Trophoblast cell (in vitro differentiated cells and primary cell): ENCODE results near the gene TENM3. TPM values are rescaled to one million over a fixed set of nuclear protein-coding genes. Genes with fewer than 3 reads are reported as not detected.
"Not testable (repeated sequence)": the region's sequence is repeated elsewhere in the genome, so short reads cannot be mapped to it uniquely, and the experiment has no call there.

ENCODE experiments used
- DNase-seq, 2 donors: peaks; one replicate each; pipeline ENCODE4 v3.0.0-alpha.2; 2016
- H2AFZ ChIP-seq: 2 replicates; pipeline ENCODE4 v1.6.1; 2013; ENCODE audit warnings: low read length, moderate library complexity, mild to moderate bottlenecking; ENCODE audit not compliant: insufficient read depth, poor library complexity
- H2AK5ac ChIP-seq: 2 replicates; pipeline ENCODE4 v1.6.1; 2013; ENCODE audit warnings: mild to moderate bottlenecking, low read length
- H2BK120ac ChIP-seq: 2 replicates; pipeline ENCODE4 v1.6.1; 2013; ENCODE audit warnings: low read length, mild to moderate bottlenecking, moderate library complexity; ENCODE audit not compliant: insufficient read depth, poor library complexity
- H2BK12ac ChIP-seq: 2 replicates; pipeline ENCODE4 v1.6.1; 2013; ENCODE audit warnings: mild to moderate bottlenecking, low read length, moderate library complexity
- H2BK5ac ChIP-seq: 2 replicates; pipeline ENCODE4 v1.6.1; 2013; ENCODE audit warnings: low read length, low read depth, moderate library complexity, mild to moderate bottlenecking; ENCODE audit not compliant: poor library complexity
- H3K14ac ChIP-seq: 2 replicates; pipeline ENCODE4 v1.6.1; 2013; ENCODE audit warnings: mild to moderate bottlenecking, low read length
- H3K18ac ChIP-seq: 2 replicates; pipeline ENCODE4 v1.6.1; 2013; ENCODE audit warnings: mild to moderate bottlenecking, low read length
- H3K23ac ChIP-seq: 2 replicates; pipeline ENCODE4 v1.6.1; 2013; ENCODE audit warnings: low read length
- H3K27ac ChIP-seq: 2 replicates; pipeline ENCODE4 v1.5.1; 2013; ENCODE audit warnings: low read depth, mild to moderate bottlenecking, inconsistent platforms, low read length, moderate library complexity
- H3K27me3 ChIP-seq: 2 replicates; pipeline ENCODE4 v1.6.1; 2013; ENCODE audit warnings: inconsistent platforms, mild to moderate bottlenecking, low read length, moderate library complexity; ENCODE audit not compliant: insufficient read depth
- H3K36me3 ChIP-seq, 2 experiments: 1 replicate in 1 of 2; 2 replicates in 1 of 2; pipeline ENCODE4 v1.6.1; 2013; ENCODE audit warnings: low read length in 2 of 2, mild to moderate bottlenecking in 2 of 2, moderate library complexity in 1 of 2; ENCODE audit not compliant: insufficient read depth in 2 of 2, control insufficient read depth in 1 of 2
- H3K4ac ChIP-seq: 2 replicates; pipeline ENCODE4 v1.6.1; 2013; ENCODE audit warnings: low read depth, mild to moderate bottlenecking, low read length, moderate library complexity
- H3K4me1 ChIP-seq, 2 experiments: 1 replicate in 1 of 2; 2 replicates in 1 of 2; pipeline ENCODE4 v1.6.1; 2013; ENCODE audit warnings: low read length in 2 of 2, mild to moderate bottlenecking in 2 of 2, moderate library complexity in 1 of 2; ENCODE audit not compliant: insufficient read depth in 2 of 2, control insufficient read depth in 1 of 2
- H3K4me2 ChIP-seq: 2 replicates; pipeline ENCODE4 v1.6.1; 2013; ENCODE audit warnings: inconsistent platforms, mild to moderate bottlenecking, low read length, moderate library complexity
- H3K4me3 ChIP-seq: 2 replicates; pipeline ENCODE4 v1.5.1; 2013; ENCODE audit warnings: mild to moderate bottlenecking, low read depth, low read length, inconsistent platforms
- H3K79me1 ChIP-seq: one replicate; pipeline ENCODE4 v1.6.1; 2013; ENCODE audit warnings: low read length
- H3K79me2 ChIP-seq: 2 replicates; pipeline ENCODE4 v1.6.1; 2013; ENCODE audit warnings: low read length, mild to moderate bottlenecking; ENCODE audit not compliant: control insufficient read depth, insufficient read depth, poor library complexity
- H3K9ac ChIP-seq: 2 replicates; pipeline ENCODE4 v1.6.1; 2013; ENCODE audit warnings: mild to moderate bottlenecking, low read length
- H3K9me3 ChIP-seq: 2 replicates; pipeline ENCODE4 v1.6.1; 2013; ENCODE audit warnings: low read depth, mild to moderate bottlenecking, control low read depth, inconsistent platforms, low read length; ENCODE audit not compliant: insufficient read depth
- H4K12ac ChIP-seq: 2 replicates; pipeline ENCODE4 v1.6.1; 2013; ENCODE audit warnings: low read depth, mild to moderate bottlenecking, low read length, moderate library complexity
- H4K8ac ChIP-seq: 2 replicates; pipeline ENCODE4 v1.6.1; 2013; ENCODE audit warnings: low read depth, mild to moderate bottlenecking, low read length, moderate library complexity
- H4K91ac ChIP-seq: one replicate; pipeline ENCODE4 v1.6.1; 2013; ENCODE audit warnings: low read depth, mild to moderate bottlenecking, low read length, moderate library complexity
- WGBS: extraction: QIAGEN DNeasy Blood & Tissue Kit; methylation state at CpG from one replicate; pipeline ENCODE4 v1.1.7; 2013; ENCODE audit warnings: missing lambda C conversion rate; ENCODE audit not compliant: insufficient read length, insufficient coverage; ENCODE audit errors: extremely low coverage; 5-methylcytosine and 5-hydroxymethylcytosine counted together
- polyA plus RNA-seq: library from polyadenylated mRNA; stranded (reverse); fragments of 200-250 nt; gene quantifications from 2 replicates; pipeline ENCODE4 v1.2.3, GENCODE V29; 2013

Gene TENM3
- polyA plus RNA-seq = 112 and 119 TPM in 2 replicates

GRCh38 chr4:182243204-182243603, at the start of gene TENM3:
Gene TENM3, plus strand, starts transcription at chr4:182243402. Its CDS starts 80,619 bp downstream, at chr4:182324021.
- H3K9me3 ChIP-seq, H2AFZ ChIP-seq, H3K36me3 ChIP-seq, H3K27me3 ChIP-seq, H3K79me2 ChIP-seq, H3K23ac ChIP-seq, H2AK5ac ChIP-seq, H3K9ac ChIP-seq, H3K4me3 ChIP-seq: not testable (repeated sequence)
- H3K27ac ChIP-seq = peak within 1 kb of the TSS; percentile 94
- H2BK12ac ChIP-seq = peak within 1 kb of the TSS; percentile 37
- DNase-seq = peak; percentile 77 to 82
- H3K4ac ChIP-seq = peak within 1 kb of the TSS; percentile 66
- peak within 1 kb of the TSS; percentile 67 for H3K14ac ChIP-seq
- peak within 1 kb of the TSS; percentile 48 for H3K4me2 ChIP-seq
- peak within 1 kb of the TSS; percentile 92 for H2BK120ac ChIP-seq
- H2BK5ac ChIP-seq = peak within 1 kb of the TSS; percentile 87
- H3K79me1 ChIP-seq = peaks cover 45% of the 10 kb centered on the region
- H4K8ac ChIP-seq = peak within 1 kb of the TSS; percentile 51
- WGBS = no CpG with 5 or more reads among the region's 8 CpGs
- peak within 1 kb of the TSS; percentile 66 for H3K18ac ChIP-seq
- peaks cover 22 to 33% of the 10 kb centered on the region in 2 experiments for H3K4me1 ChIP-seq
- peak within 1 kb of the TSS; percentile 45 for H4K12ac ChIP-seq
- H4K91ac ChIP-seq = peak within 1 kb of the TSS; percentile 93

- H3K79me2 ChIP-seq = peaks cover 5% of the 10 kb centered on the region
- H2AK5ac ChIP-seq = no peak overlapping the region
- H2BK120ac ChIP-seq = no peak overlapping the region
- no peak overlapping the region for H2AFZ ChIP-seq
- H3K4ac ChIP-seq = peak overlapping the region; percentile 40
- no peak overlapping the region for H4K8ac ChIP-seq
- no peak for DNase-seq
- no peak overlapping the region for H2BK5ac ChIP-seq
- H4K12ac ChIP-seq = no peak overlapping the region
- no peak overlapping the region for H3K9ac ChIP-seq
- no peaks in the 10 kb centered on the region for H3K9me3 ChIP-seq
- no peaks in the 10 kb centered on the region for H3K79me1 ChIP-seq
- no peak overlapping the region for H4K91ac ChIP-seq
- H3K23ac ChIP-seq = no peak overlapping the region
- H3K4me3 ChIP-seq = no peak overlapping the region
- peaks cover 0 to 3% of the 10 kb centered on the region in 2 experiments for H3K36me3 ChIP-seq
- H3K14ac ChIP-seq = no peak overlapping the region
- H3K27me3 ChIP-seq = no peaks in the 10 kb centered on the region
- H3K4me2 ChIP-seq = no peak overlapping the region
- WGBS = no CpG with 5 or more reads among the region's 15 CpGs
- no peak overlapping the region for H3K18ac ChIP-seq
- no peak overlapping the region for H3K27ac ChIP-seq
- no peak overlapping the region for H2BK12ac ChIP-seq
- H3K4me1 ChIP-seq = peaks cover 9 to 20% of the 10 kb centered on the region in 2 experiments
Measured at GRCh38 chr4:182194091-182194824, 48.9 kb upstream of the TENM3 start.

- peak; percentile 35 to 58 for DNase-seq
- Histone ChIP-seq H3K36me3 (peaks cover 0 to 3% of the 10 kb centered on the region in 2 experiments), H4K91ac (no peak overlapping the region), H3K4me2 (no peak overlapping the region), H3K4me1 (peaks cover 0 to 12% of the 10 kb centered on the region in 2 experiments), H3K4me3 (no peak overlapping the region), H2BK5ac (no peak overlapping the region), H2AFZ (no peak overlapping the region), H3K18ac (no peak overlapping the region), H3K9me3 (no peaks in the 10 kb centered on the region), H2BK120ac (no peak overlapping the region), H3K79me2 (peaks cover 3% of the 10 kb centered on the region), H3K14ac (no peak overlapping the region), H3K27me3 (no peaks in the 10 kb centered on the region), H3K4ac (no peak overlapping the region), H2BK12ac (no peak overlapping the region), H3K27ac (no peak overlapping the region), H3K23ac (no peak overlapping the region), H3K9ac (no peak overlapping the region), H3K79me1 (no peaks in the 10 kb centered on the region), H2AK5ac (no peak overlapping the region), H4K8ac (no peak overlapping the region), H4K12ac (no peak overlapping the region)
- no CpG with 5 or more reads among the region's 9 CpGs for WGBS
Measured at GRCh38 chr4:182197611-182198010, 45.6 kb upstream of the TENM3 start.

GRCh38 chr4:182201871-182202270, 41.3 kb upstream of the TENM3 start:
- H2AFZ ChIP-seq = no peak overlapping the region
- no peak overlapping the region for H2BK5ac ChIP-seq
- WGBS = no CpG with 5 or more reads among the region's 3 CpGs
- H3K4me1 ChIP-seq = peaks cover 16 to 27% of the 10 kb centered on the region in 2 experiments
- no peak overlapping the region for H4K91ac ChIP-seq
- no peak overlapping the region for H2AK5ac ChIP-seq
- no peak overlapping the region for H2BK120ac ChIP-seq
- no peaks in the 10 kb centered on the region for H3K27me3 ChIP-seq
- H3K27ac ChIP-seq = no peak overlapping the region
- no peak overlapping the region for H3K18ac ChIP-seq
- no peak overlapping the region for H3K4me3 ChIP-seq
- no peak overlapping the region for H4K8ac ChIP-seq
- peaks cover 0 to 3% of the 10 kb centered on the region in 2 experiments for H3K36me3 ChIP-seq
- H3K9me3 ChIP-seq = no peaks in the 10 kb centered on the region
- H3K14ac ChIP-seq = no peak overlapping the region
- H3K79me2 ChIP-seq = peaks cover 6% of the 10 kb centered on the region
- peak in 1 of 2 donors; percentile 51 for DNase-seq
- no peak overlapping the region for H2BK12ac ChIP-seq
- H3K4ac ChIP-seq = no peak overlapping the region
- no peak overlapping the region for H4K12ac ChIP-seq
- H3K23ac ChIP-seq = no peak overlapping the region
- no peak overlapping the region for H3K4me2 ChIP-seq
- H3K9ac ChIP-seq = no peak overlapping the region
- peaks cover 6% of the 10 kb centered on the region for H3K79me1 ChIP-seq
